Uterus (tissue), 2 donors: ENCODE results near the gene TMEM161A.

ENCODE experiments used
- POLR2A ChIP-seq, 2 donors: fragments of 450-650 bp; IDR thresholded peaks; one replicate each; pipeline ENCODE4 v1.6.1; 2016; ENCODE audit warnings: antibody characterized with exemption in 2 of 2, mild to moderate bottlenecking in 1 of 2, moderate library complexity in 1 of 2
- TF ChIP-seq, protein P1 (sequence below), 4 experiments: fragments of 200-600 bp in 2 of 4; fragments of 450-650 bp in 2 of 4; sonication (generic) in 2 of 4; IDR thresholded peaks; one replicate each; pipeline ENCODE4 v1.5.1; 2016 to 2019; ENCODE audit warnings: antibody characterized with exemption in 4 of 4, mild to moderate bottlenecking in 2 of 4, moderate library complexity in 1 of 4

DNA sequence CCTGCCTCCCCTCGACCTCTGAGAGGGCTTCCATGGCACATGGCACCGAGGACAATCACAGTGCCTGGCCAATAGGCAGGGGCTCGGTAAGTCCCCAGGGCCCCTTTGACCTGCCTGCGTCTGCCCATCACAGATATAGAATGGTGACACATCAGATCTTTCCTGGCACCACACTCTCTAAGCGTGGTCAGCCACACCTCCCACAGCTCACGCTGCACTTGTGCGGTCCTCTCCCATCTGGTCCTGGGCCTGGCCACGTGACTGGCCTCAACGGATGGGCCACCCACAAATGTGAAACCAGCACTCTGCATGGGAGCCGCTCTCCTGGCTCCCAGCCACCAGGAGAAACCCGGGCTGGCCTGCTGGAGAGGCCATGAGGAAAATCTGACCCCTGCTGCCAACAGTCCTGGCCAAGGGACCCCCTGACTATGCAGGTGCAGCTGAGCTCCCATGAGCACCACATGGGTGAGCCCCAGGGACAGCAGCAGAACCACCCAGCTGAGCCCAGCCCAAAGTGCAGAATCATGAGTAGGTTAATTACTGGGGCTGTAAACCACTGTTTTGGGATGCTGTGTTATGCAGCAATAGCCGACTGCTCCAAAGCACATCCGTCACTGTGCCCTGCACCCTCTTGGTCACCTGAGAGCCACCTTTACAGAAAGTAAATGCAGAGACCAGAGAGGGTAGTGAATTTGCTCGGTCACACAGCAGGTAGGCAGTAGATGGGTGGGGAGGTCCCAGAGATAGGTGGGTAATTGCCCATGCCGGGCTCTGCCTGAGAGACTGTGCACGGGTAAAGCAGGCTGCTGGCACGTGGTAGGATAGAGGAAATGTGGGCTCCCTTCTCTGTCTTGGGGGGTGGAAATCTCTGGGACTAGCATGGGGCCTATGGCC lies 41.5 kb upstream of the TMEM161A start:
- no peak for TF ChIP-seq POLR2A (IDR thresholded peaks at IDR 0.05)
- TF ChIP-seq, protein P1, sequence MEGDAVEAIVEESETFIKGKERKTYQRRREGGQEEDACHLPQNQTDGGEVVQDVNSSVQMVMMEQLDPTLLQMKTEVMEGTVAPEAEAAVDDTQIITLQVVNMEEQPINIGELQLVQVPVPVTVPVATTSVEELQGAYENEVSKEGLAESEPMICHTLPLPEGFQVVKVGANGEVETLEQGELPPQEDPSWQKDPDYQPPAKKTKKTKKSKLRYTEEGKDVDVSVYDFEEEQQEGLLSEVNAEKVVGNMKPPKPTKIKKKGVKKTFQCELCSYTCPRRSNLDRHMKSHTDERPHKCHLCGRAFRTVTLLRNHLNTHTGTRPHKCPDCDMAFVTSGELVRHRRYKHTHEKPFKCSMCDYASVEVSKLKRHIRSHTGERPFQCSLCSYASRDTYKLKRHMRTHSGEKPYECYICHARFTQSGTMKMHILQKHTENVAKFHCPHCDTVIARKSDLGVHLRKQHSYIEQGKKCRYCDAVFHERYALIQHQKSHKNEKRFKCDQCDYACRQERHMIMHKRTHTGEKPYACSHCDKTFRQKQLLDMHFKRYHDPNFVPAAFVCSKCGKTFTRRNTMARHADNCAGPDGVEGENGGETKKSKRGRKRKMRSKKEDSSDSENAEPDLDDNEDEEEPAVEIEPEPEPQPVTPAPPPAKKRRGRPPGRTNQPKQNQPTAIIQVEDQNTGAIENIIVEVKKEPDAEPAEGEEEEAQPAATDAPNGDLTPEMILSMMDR (IDR thresholded peaks at IDR 0.05) = no peak
